Gastrocnemius medialis (tissue), 4 donors: ENCODE measurements around the gene RNF123.
"Not testable (repeated sequence)": the region's sequence is repeated elsewhere in the genome, so short reads cannot be mapped to it uniquely, and the experiment has no call there.

Experiments used
- CTCF ChIP-seq, 5 experiments: fragments of 450-650 bp in 3 of 5; fragments of 200-600 bp in 2 of 5; sonication (generic) in 2 of 5; IDR thresholded peaks in 4 of 5; conservative IDR thresholded peaks in 1 of 5; 1 replicate in 4 of 5; 2 replicates in 1 of 5; pipeline ENCODE4 v1.5.1; 2016 to 2019; ENCODE audit warnings: antibody characterized with exemption in 5 of 5, mild to moderate bottlenecking in 3 of 5, moderate library complexity in 3 of 5
- POLR2A ChIP-seq, 2 donors: fragments of 450-650 bp; IDR thresholded peaks; one replicate each; pipeline ENCODE4 v1.6.1; 2017; ENCODE audit warnings: antibody characterized with exemption in 2 of 2, mild to moderate bottlenecking in 2 of 2, moderate library complexity in 2 of 2

GRCh38 chr3:49685846-49686245 is 3.5 kb upstream of the RNF123 start:
- not testable (repeated sequence) for TF ChIP-seq CTCF (IDR thresholded peaks at IDR 0.05 in 4 of 5, conservative IDR thresholded peaks at IDR 0.05 in 1 of 5); POLR2A (IDR thresholded peaks at IDR 0.05)
